ENCODE data around the gene NDUFS6. TPM values are rescaled to one million over a fixed set of nuclear protein-coding genes. Genes with fewer than 3 reads are reported as not detected.
"Not testable (repeated sequence)": the region's sequence is repeated elsewhere in the genome, so short reads cannot be mapped to it uniquely, and the experiment has no call there.

NDUFS6 gene
- polyA plus RNA-seq, 4 donors = 35.4 to 64.5 (median 54.7) TPM

DNA sequence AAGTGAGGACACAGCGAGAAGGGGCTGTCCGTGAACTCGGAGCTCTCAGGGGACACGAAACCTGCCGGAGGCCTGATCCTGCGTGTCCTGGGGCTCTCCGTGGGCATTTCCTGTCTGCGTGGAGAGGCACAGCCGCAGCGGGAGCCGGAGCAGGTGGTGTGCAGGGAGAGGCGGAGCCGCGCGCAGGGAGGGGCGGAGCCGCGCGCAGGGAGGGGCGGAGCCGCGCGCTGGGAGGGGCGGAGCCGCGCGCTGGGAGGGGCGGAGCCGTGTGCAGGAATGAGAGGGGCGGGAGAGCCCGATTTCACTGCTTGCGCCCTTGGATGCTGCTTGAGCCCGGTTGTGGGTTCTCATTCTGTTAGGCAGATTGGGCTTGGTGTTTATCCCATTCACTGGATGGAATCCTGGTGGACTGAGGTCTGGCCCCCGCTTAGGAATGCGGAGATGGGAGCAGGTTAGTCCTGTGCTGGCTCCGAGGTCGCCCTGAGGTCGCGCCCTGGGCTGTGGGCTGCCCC, 26.7 kb downstream of the NDUFS6 start:
- no peak for DNase-seq (ENCODE audit: low read depth in 4 of 4, low spot score in 3 of 4)

DNA sequence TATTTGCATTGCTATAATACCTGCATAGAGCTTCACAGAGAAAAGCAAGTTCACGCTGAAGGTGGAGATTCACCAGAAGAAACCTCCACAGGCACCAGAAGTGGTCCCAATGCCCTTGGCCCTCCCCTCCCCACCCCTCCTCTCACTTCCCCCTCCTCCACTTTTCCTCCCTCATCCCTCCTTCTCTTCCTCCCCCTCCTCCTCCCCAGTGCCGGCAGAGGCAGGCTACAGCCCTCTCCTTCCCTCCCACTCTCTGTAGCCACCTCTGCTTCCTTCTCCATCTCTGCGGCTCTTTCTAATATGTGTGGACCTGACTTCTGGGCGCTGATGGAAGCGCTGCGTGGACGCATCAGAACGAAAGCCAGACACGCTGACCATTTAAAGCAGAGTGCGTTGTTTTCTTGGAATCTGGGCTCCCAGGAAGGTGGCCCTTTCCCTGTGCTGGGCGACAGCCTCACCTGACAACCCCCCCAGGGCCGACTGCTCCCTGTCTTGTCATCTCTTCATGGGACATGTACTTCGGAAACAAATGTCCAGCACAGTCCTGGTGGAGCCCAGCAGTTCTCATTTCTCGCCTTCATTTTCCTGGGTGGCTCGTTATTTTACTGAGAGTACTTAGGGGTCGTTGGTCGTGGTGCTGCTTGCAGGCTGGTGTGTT, 29.5 kb downstream of the NDUFS6 start:
- DNase-seq (ENCODE audit: low read depth in 4 of 4, low spot score in 3 of 4) = no peak

DNA sequence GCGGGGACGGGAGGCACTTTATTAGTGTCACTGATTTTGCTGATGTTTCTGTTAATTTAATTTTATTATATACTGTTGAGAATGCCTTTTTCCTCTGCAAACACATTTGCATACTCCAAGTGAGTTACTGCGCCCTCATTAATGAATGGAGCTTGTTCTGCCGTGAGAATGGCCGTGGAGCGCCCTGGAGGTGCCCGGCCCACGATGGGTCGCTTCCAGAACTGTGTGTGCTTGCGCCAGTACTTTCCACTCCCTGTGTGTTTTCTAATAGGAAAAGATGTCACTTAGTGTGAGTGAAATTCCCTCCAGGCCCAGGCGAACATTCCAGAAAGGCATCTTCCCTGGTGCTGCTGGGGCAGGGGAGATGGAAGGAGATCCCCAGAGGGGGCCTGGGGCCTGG, 30.1 kb downstream of the NDUFS6 start:
- DNase-seq (ENCODE audit: low read depth in 4 of 4, low spot score in 3 of 4) = no peak

GRCh38 chr5:1831677-1832313, 30.6 kb downstream of the NDUFS6 start:
- no peak for DNase-seq (ENCODE audit: low read depth in 4 of 4, low spot score in 3 of 4)

GRCh38 chr5:1832511-1833250, 31.5 kb downstream of the NDUFS6 start:
- DNase-seq (ENCODE audit: low read depth in 4 of 4, low spot score in 3 of 4) = no peak

DNA sequence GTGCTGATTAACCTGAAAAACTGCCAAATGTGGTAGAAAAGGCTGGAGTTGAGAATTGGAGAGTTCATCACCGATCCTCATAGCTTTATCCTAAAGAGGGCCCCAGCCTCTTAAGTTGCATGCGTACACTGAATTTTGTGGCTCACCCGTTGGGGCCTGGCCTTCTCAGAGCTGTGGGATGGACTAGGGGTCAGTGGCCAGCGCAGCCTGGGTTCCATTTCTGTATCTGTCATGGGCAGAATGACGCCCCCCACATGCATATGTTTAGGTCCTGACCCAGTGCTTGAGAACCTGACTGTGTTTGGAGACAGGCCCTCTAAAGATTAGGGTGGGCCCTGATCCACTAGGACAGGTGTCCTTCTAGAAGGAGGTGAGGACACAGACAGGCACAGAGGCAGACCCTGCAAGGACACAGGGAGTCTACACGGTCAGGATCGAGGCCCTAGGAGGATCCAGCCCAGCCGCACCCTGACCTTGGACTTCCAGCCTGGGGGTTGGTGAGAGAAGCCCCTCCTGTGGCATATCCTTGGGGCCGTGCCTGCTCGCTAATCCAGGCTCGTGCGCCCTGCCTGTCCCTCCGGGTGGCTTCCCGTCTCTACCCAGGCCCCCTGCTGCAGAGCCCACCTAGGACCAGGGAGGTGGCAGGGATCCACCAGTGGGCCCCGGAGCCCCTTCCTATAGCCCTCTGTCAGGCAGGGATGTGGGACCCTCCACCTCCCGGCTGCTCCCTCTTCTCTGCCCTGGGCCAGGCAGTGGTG, 32.2 kb downstream of the NDUFS6 start:
- no peak for DNase-seq (ENCODE audit: low read depth in 4 of 4, low spot score in 3 of 4)

GRCh38 chr5:1834022-1834551, 32.9 kb downstream of the NDUFS6 start:
- DNase-seq (ENCODE audit: low read depth in 4 of 4, low spot score in 3 of 4) = no peak

- DNase-seq (ENCODE audit: low read depth in 4 of 4, low spot score in 3 of 4) = no peak
Measured at GRCh38 chr5:1834721-1835429, 33.7 kb downstream of the NDUFS6 start.

GRCh38 chr5:1835431-1835830, 34.2 kb downstream of the NDUFS6 start:
- no peak for DNase-seq (ENCODE audit: low read depth in 4 of 4, low spot score in 3 of 4)

- no peak for DNase-seq (ENCODE audit: low read depth in 4 of 4, low spot score in 3 of 4)
Measured at GRCh38 chr5:1836176-1836890, 35.1 kb downstream of the NDUFS6 start.

DNA sequence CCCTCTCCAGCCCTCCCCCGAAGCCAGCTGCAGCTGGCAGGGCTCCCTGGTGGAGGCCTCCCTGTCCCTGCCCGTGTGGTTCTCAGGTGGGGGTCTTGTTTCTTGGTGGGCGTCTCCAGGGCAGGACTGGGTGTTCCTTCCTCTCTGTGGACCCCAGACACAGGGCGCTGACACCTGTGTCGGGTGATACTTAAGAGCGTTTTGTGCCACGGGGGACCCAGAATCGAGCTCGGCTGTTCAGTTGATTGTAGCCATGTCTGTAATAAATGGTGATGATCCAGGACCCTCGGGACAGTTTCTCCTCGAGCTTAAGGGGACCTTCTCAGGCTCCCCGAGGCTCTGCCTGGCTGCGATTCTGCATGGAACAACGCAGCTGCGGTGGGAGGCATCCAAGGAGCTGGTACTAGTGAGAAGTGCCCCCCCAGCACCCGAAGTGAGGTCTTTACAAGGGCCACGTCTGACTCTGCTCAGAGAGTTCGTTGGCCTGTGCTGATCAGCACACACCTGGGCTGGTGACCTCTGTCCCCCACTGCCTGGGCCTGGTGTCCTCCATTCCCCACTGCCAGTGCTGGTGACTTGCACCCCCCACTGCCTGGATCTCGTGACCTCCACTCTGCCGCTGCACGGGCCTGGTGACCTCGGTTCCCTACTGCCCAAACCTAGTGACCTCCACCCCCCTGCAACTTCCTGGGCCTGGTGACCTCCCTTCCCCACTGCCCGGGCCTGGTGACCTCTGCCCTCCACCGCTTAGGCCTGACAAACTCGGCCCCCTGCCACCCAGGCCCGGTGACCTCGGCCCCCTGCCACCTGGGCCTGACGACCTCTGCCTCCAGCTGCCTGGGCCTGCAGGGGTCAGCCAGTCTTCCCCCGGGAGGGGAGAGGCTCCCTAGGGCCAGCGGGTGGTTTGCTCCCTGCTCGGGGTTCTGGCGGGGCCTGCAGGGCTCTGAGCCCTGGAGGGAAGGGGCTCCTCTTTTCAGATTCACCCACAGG, 36.0 kb downstream of the NDUFS6 start:
- DNase-seq (ENCODE audit: low read depth in 4 of 4, low spot score in 3 of 4) = no peak

DNA sequence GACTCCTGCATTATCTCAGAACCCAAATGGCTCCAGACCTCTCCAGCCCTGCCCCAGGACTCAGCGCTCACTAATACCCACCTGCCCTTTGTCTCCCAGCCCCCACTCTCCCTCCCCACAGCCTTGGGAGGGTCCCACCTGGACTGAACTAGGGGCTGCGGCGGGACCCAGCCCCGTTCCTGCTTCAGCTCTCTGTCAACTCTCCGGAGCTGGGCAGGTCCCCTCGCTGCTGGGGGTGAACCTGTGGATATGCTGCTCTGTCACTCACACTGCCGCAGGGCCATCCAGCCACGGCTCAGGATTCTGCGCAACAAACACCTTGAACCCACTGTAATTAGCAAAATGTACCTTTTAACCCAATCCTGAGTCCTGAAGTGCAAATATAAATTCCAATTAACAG, 36.8 kb downstream of the NDUFS6 start:
- DNase-seq (ENCODE audit: low read depth in 4 of 4, low spot score in 3 of 4) = no peak

GRCh38 chr5:1840071-1840547, 38.9 kb downstream of the NDUFS6 start:
- DNase-seq (ENCODE audit: low read depth in 4 of 4, low spot score in 3 of 4) = no peak

DNA sequence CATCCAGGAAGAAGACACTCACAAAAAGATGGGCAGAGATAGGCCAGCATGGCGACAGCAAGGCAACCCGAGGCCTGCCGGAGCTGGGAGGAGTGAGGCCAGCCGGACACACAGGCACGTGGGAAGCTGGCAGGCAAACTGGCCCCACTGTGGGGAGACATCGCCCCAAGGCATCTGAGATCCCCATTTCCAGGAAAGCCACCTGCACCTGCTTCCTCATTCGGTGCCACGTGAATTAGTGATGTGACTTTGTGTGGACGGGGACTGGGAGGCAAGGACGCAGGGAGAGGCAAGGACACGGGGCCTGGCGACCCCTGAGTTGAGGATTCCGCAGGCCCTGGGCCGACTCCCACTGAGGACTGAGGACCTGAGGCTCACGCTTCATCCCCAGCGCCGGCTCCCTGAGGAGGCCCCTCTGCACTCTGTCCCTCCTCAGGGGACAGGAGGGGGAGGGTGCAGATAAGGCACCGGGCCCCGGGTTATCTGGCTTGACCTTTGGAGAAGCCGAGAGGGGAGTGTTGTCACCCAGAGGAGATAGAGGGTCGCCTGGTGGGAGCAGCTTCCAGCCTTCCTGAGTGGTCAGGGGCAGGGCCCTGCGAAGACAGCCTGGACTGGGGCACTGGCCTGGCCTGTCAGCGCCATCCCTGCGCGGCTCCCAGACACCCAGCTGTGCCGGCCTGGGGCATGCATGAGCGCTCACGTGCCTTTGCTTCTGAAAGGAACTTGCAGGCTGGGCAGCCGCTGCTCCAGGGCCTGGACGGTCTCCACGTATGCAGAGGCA, 39.7 kb downstream of the NDUFS6 start:
- peak in 1 of 4 donors; percentile 12 for DNase-seq (ENCODE audit: low read depth in 4 of 4, low spot score in 3 of 4)

DNA sequence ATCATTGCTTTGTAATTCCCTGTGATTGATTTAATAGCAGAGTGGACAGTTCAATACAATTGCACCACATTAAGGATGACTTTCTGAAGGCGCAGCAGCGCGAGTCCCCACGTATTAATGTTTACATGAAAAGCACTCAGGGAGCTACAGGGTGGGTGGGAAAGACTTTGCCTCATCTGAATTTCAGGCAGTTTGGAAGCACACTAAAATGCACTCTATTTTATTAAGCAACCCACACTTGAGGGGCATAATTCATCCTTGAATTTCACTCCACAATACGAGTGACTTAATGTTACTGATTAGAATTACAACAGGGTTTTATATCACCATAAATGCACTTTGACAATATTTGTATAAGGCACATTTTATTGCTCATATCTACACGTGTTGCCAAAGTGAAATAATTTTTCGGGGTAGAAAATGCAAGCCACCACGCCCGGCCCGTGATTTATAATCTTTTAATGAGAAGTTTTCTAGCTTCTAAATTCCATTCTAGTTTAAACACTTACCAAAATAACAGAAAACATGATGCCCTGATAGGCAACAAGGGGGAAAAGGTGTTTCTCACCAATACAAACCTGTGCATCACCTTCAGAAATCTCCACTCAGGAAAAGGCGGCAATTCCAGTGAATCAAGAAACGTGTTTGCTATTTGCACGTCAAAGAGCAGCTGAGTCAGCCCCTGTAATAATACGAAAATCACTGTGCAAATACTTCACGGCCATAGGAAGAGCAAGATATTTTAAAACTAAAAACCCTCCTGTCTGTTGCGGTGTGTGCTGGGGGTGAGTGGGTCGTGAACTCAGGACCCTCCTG, 41.0 kb downstream of the NDUFS6 start:
- no peak for DNase-seq (ENCODE audit: low read depth in 4 of 4, low spot score in 3 of 4)

- not testable (repeated sequence) for DNase-seq (ENCODE audit: low read depth in 4 of 4, low spot score in 3 of 4)
Measured at GRCh38 chr5:1843761-1844160, 42.6 kb downstream of the NDUFS6 start.
